Naive B cell (primary cell): ENCODE measurements around the gene GPSM3. TPM values are rescaled to one million over a fixed set of nuclear protein-coding genes. Genes with fewer than 3 reads are reported as not detected.
"Not testable (repeated sequence)": the region's sequence is repeated elsewhere in the genome, so short reads cannot be mapped to it uniquely, and the experiment has no call there.

Experiments
- ATAC-seq, 2 donors: fragments of 150-1000 bp; cut with Tn5 transposase; 2 replicates each; pipeline ENCODE4 v1.10.0; 2021; ENCODE audit warnings: low read depth in 2 of 2, mild to moderate bottlenecking in 2 of 2, moderate library complexity in 2 of 2
- DNase-seq: peaks from one replicate; pipeline ENCODE4 v3.0.0; 2022
- H3K27ac Mint-ChIP-seq, 6 donors: one replicate each; pipeline ENCODE4 v1.8.0; 2020 to 2022; ENCODE audit warnings: mild to moderate bottlenecking in 6 of 6, mixed read lengths in 6 of 6, moderate library complexity in 5 of 6, inconsistent platforms in 2 of 6
- H3K27me3 Mint-ChIP-seq, 3 donors: one replicate each; pipeline ENCODE4 v1.8.0; 2021 to 2022; ENCODE audit warnings: mixed read lengths in 3 of 3, mild to moderate bottlenecking in 1 of 3
- H3K36me3 Mint-ChIP-seq, 2 donors: one replicate each; pipeline ENCODE4 v1.8.0; 2020 to 2022; ENCODE audit warnings: mixed read lengths in 2 of 2, inconsistent platforms in 1 of 2, mild to moderate bottlenecking in 1 of 2
- H3K4me1 Mint-ChIP-seq, 3 donors: one replicate each; pipeline ENCODE4 v1.8.0; 2020 to 2022; ENCODE audit warnings: mixed read lengths in 3 of 3, inconsistent platforms in 1 of 3, mild to moderate bottlenecking in 1 of 3, moderate library complexity in 1 of 3
- H3K4me3 Mint-ChIP-seq, 8 donors: one replicate each; pipeline ENCODE4 v1.8.0; 2020 to 2022; ENCODE audit warnings: mild to moderate bottlenecking in 8 of 8, mixed read lengths in 8 of 8, moderate library complexity in 8 of 8, inconsistent platforms in 2 of 8
- H3K9me3 Mint-ChIP-seq, 7 donors: one replicate each; pipeline ENCODE4 v1.8.0; 2020 to 2022; ENCODE audit warnings: mixed read lengths in 7 of 7, mild to moderate bottlenecking in 5 of 7, inconsistent platforms in 2 of 7, moderate library complexity in 1 of 7
- polyA plus RNA-seq, 6 donors: library from polyadenylated mRNA; unstranded; fragments of 300-500 nt; fragmentation: Illumina TruSeq; gene quantifications; one replicate each; pipeline ENCODE4 v1.2.3, GENCODE V29; 2021; ENCODE audit warnings: low read depth in 6 of 6

The GPSM3 gene
- polyA plus RNA-seq, 6 donors from 2014 or later: 99.0 to 145 (median 125) TPM

DNA sequence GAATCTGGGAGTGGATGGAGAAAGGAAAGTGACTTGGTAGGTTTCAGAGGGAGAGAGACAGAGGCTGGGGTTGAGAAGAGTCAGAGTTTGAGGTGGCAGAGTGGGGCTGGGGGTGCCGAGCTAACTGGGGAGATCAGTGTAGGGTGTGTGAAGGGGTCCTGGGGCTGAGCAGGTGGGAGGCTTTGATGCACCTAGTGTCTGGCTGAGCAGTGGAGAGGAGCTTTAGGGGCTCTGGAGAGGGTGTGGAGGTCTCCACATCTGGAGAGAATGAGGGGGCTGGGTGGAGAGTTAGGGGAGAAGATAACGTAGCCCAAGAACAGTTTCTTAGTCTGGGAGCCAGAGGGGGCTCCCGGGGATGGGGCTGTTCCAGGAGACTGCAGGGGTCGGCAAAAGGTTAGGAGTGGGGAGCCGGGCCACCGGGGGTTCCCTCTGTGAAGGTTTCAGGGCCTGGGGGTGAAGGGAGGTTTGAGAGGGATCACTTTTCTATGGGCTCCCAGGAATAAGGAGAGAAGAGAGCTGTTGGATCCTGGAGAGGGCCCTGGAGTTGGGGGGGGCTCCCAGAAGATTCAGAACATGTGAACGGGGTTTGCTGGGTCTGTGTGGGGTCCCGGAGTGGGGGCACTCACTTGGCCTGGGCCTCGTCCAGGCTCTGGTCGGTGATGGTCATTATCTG, 3.2 kb downstream of the GPSM3 start:
- H3K4me3 Mint-ChIP-seq: peak overlapping the region; percentile 90 to 99 (median 94)
- ATAC-seq (no peak), DNase-seq (no peak)
- peaks cover 68 to 74% (median 72%) of the 10 kb centered on the region in 3 donors for H3K4me1 Mint-ChIP-seq
- H3K27me3 Mint-ChIP-seq: no peaks in the 10 kb centered on the region
- peaks cover 16 to 41% of the 10 kb centered on the region in 2 donors for H3K36me3 Mint-ChIP-seq
- H3K9me3 Mint-ChIP-seq: no peaks in the 10 kb centered on the region
- peak overlapping the region; percentile 81 to 100 (median 95) for H3K27ac Mint-ChIP-seq

DNA sequence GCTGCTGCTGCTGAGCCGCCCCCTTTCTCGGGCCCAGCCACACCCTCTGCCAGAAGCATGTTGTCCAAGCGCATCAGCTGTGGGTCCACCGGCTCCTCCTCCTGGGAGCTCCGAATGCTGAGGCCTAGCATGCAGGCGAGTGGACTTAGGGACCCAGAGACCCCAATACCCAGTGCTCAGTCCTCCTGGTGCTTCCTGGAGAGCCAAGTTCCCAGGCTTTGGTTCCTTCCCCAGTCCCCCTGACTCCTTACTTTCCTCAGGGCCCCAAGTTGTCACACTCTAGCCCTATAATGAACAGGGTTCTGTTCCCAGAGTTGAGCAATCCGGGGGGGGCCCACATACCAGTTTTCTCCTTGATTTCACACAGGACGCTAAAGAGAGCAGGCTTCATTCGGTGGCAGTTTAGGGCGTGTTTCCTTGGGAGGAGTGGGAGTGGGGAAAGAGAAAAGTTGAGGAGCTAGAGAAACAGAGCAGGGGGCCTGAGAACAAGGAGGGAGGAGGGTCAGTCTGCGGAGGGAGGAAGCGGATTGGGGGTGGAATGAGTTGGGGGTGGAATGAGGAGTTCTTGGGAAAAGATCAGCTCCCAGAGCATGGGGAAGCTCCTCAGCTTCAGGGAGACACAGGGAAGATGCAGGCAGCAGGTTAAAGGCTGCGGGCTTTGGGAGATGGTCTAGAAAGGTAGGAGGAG, 3.9 kb downstream of the GPSM3 start:
- DNase-seq: no peak
- Mint-ChIP-seq H3K36me3 (peaks cover 16 to 41% of the 10 kb centered on the region in 2 donors), H3K4me1 (peaks cover 61 to 70% (median 65%) of the 10 kb centered on the region in 3 donors)

DNA sequence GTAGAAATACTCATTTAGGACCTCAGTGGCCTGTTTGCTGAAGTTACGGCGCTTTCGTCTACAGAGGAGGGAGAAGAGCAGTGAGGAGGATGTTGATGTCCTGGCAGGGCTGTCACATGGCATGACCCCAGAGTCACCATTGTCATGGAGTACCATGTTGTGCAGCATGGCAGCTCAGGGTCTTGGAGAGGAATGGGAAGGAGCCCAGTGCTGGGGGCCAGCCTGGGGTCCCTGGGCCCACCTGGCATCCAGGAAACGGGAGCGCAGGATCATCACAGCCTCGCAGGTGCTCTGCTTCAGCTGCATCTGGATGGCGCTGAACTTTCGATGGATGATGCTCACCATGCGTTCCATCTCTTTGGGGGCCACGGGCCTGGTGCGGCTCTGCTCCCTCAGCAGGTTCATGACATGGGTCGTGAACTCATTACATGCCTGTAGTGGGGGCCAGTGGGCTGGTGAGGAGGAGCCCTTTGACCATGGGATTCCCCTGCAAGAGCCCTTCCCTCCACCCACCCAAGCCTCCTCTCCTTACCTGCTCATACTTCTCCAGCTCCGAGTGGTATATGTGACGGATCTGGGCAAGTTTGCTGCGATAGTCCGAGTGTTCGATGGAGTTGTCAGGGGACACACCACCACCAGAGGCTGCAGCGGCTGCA, 4.6 kb downstream of the GPSM3 start:
- H3K27me3 Mint-ChIP-seq, ATAC-seq, DNase-seq, H3K9me3 Mint-ChIP-seq: not testable (repeated sequence)
- H3K4me3 Mint-ChIP-seq: peak overlapping the region; percentile 65 to 99 (median 94)
- peak overlapping the region in 5 of 6 donors; percentile 32 to 100 (median 93) for H3K27ac Mint-ChIP-seq
- H3K4me1 Mint-ChIP-seq: peaks cover 56 to 63% (median 59%) of the 10 kb centered on the region in 3 donors
- peaks cover 16 to 41% of the 10 kb centered on the region in 2 donors for H3K36me3 Mint-ChIP-seq

More for the DNA sequence above, 3.9 kb downstream of the GPSM3 start:
- peak overlapping the region; percentile 90 to 99 (median 94) for H3K4me3 Mint-ChIP-seq
- no peak for ATAC-seq
- H3K27me3 Mint-ChIP-seq: no peaks in the 10 kb centered on the region
- no peaks in the 10 kb centered on the region for H3K9me3 Mint-ChIP-seq
- peak overlapping the region; percentile 80 to 100 (median 95) for H3K27ac Mint-ChIP-seq

DNA sequence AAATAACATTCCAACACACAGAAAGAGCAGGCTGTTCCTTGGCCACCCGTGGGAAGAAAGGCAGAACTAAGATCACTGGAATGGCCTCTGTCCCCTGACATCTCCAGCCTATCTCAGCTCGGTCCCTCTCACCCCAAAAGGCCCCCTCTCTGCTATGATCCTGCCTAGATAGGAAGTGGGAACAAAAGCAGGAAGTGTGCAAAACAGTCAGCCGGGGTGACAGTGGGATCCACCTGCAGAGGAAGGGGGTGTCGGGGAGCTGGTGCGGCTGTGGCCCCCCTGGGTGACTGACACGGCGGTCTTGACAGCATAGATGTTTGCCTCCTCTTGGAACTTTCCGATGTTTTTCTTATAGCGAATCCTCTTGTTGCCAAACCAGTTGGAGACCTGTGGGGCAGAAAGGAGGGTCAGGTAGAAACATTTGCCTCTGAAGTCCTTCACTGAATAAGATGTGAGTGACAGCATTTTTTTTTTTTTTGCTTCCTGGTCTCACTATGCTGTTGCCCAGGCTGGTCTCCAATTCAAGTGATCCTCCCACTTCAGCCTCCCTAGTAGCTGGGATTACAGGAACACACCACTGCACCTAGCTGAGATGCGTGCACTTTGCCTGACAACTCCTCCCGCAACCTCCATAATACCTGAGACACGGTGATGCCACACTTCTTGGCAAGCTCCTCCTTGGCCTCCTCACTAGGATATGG, 5.3 kb downstream of the GPSM3 start:
- ATAC-seq (no peak), DNase-seq (no peak)
- peak overlapping the region; percentile 65 to 97 (median 78) for H3K4me3 Mint-ChIP-seq
- peak overlapping the region; percentile 79 to 95 (median 91) for H3K27ac Mint-ChIP-seq
- H3K4me1 Mint-ChIP-seq: peaks cover 52 to 58% (median 55%) of the 10 kb centered on the region in 3 donors
- H3K36me3 Mint-ChIP-seq: peaks cover 16 to 35% of the 10 kb centered on the region in 2 donors
- no peaks in the 10 kb centered on the region for H3K9me3 Mint-ChIP-seq
- H3K27me3 Mint-ChIP-seq: no peaks in the 10 kb centered on the region

DNA sequence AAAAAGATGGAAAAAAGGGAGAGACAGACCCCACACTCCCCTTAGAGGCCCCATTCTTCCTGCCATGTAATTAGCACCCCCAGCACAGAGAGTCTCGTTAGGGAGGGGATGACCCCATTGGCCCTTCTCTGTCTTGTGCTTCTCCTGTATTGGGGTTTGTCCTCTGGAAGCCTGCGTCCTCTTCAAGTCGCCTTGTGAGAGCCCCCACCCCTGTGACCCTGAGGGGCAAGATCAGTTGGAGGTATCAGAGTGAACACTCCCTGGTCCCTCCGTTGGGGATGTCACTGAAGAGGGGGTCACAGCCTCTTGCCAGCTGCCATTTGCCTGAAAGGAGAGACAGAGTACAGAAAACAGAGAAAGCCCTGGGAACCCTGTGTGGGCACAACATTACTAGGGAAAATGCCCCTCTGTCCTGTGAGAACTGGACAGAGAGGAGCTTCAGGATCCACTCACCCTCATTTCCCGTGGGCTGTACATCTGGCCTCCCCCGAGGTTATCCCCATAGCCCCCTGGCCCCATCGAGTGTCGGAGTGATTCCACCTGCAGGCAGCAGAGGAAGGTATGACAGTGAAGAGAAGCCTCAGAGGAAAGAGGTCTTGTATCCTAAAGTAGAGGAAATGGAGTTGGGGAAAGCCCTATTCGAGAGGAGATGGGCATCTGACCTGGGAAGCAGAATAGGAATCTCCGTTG, 6.1 kb downstream of the GPSM3 start:
- Mint-ChIP-seq H3K4me1 (peaks cover 45 to 54% (median 52%) of the 10 kb centered on the region in 3 donors), H3K4me3 (peak overlapping the region; percentile 59 to 97 (median 75)), H3K27ac (peak overlapping the region in 5 of 6 donors; percentile 79 to 95 (median 87)), H3K36me3 (peaks cover 16 to 27% of the 10 kb centered on the region in 2 donors)
- not testable (repeated sequence) for ATAC-seq, DNase-seq, H3K27me3 Mint-ChIP-seq, H3K9me3 Mint-ChIP-seq

DNA sequence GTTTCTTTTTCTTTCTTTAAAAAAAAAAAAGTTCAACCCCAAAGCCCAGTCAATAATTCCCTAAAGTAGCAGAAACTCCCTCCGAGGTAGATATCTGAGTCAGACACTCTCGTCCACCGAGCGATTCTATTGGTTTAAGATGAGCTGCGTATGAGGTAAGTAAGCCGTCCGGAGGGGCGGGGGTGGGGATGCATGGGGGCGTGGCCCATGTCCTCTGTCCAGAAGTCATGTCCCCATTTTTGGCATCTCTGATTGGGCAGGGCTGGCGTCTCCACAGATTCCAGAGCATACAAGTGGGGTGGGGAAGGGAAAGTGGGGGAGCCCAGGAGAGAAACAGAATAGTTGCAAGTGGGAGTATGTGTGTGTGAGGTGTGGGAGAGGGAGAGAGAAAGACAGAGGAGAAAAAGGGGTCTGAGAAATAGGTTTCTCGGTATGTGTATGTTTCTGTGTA, 6.7 kb downstream of the GPSM3 start:
- not testable (repeated sequence) for ATAC-seq, H3K27me3 Mint-ChIP-seq, H3K9me3 Mint-ChIP-seq, DNase-seq
- H3K36me3 Mint-ChIP-seq: peaks cover 16 to 28% of the 10 kb centered on the region in 2 donors
- H3K4me3 Mint-ChIP-seq: peak overlapping the region in 4 of 8 donors; percentile 41 to 97 (median 66)
- peak overlapping the region in 3 of 6 donors; percentile 18 to 79 (median 24) for H3K27ac Mint-ChIP-seq
- peaks cover 45 to 55% (median 52%) of the 10 kb centered on the region in 3 donors for H3K4me1 Mint-ChIP-seq

DNA sequence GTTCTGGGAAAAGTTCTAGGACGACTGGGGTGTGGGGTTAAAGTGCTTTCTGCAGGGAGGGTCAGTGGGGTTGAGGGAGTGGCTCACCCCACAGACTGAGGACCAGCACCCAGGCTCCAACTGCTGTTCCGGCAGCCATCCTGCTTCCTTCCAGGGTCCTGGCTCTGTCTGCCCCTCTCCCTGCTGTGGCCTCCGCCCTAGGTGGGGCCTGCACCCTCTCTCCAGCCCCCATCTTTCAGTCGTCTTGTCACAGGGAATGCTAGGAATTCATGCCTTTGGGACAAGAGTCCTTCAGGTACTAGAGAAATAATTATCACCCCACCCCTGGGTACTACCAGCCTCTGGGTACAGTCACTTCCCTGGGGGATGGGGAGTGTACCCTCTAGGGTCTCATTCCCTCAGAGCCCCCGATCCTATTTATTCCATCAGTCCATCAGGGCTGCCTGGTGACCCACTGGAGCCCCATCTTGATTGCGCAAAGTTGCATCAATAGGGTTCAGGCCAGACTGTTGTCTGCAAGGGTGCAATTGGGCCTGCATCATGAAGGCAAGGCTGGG, 8.3 kb downstream of the GPSM3 start, which contains the start of gene AGER:
Gene AGER (minus strand): TSS at position 170 of the 557 bp plus-strand sequence. CDS start 31 bp downstream, at position 139.
- Mint-ChIP-seq H3K4me3 (peak within 1 kb of the TSS in 2 of 8 donors; percentile 15 to 54), H3K27me3 (no peaks in the 10 kb centered on the region), H3K36me3 (peaks cover 16 to 35% of the 10 kb centered on the region in 2 donors), H3K4me1 (peaks cover 48 to 58% (median 58%) of the 10 kb centered on the region in 3 donors), H3K27ac (peak within 1 kb of the TSS in 3 of 6 donors; percentile 31 to 82 (median 60)), H3K9me3 (no peaks in the 10 kb centered on the region)
- DNase-seq (no peak), ATAC-seq (no peak)

DNA sequence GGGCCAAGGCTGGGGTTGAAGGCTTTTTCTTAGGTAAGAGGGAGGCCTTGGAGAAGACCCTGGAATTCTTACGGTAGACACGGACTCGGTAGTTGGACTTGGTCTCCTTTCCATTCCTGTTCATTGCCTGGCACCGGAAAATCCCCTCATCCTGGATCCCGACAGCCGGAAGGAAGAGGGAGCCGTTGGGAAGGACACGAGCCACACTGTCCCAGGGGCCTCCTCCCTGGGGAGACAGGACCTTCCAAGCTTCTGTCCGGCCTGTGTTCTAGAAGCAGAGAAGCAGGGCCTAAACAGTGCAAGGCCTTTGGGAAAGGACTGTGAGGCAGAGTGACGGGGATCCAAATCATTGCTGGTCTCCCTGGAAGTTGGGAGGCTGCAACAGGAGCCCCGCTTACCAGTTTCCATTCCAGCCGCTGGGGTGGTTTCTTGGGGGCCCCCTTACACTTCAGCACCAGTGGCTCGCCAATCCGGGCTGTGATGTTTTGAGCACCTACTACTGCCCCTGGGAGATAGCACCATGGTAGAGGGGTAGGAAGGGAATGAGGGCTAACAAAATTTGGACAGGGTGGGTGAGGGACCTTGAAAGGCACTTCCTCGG, 8.9 kb downstream of the GPSM3 start:
- ATAC-seq (no peak), DNase-seq (no peak)
- Mint-ChIP-seq H3K27me3 (no peaks in the 10 kb centered on the region), H3K36me3 (peaks cover 16 to 35% of the 10 kb centered on the region in 2 donors), H3K4me3 (peak overlapping the region in 1 of 8 donors; percentile 54), H3K27ac (peak overlapping the region in 2 of 6 donors; percentile 31 to 60), H3K4me1 (peaks cover 48 to 58% (median 58%) of the 10 kb centered on the region in 3 donors), H3K9me3 (no peaks in the 10 kb centered on the region)

DNA sequence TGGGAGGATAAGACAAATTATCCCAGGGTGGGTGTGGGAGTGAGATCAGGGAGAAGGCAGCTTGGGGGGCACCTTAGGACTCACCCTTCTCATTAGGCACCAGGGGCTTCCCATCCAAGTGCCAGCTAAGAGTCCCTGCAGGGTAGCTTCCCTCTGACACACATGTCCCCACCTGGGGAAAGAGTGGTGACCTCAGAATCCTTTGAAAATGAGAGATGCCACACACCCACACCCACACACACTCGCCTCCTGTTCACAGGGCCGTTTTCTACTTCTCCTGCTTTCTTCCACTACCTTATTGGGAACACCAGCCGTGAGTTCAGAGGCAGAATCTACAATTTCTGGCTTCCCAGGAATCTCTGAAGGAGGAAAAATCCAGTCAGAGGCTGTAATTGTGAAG, 9.4 kb downstream of the GPSM3 start:
- no peaks in the 10 kb centered on the region for H3K27me3 Mint-ChIP-seq
- H3K9me3 Mint-ChIP-seq: no peaks in the 10 kb centered on the region
- H3K4me3 Mint-ChIP-seq: peak overlapping the region in 1 of 8 donors; percentile 2
- DNase-seq (no peak), ATAC-seq (no peak)
- peaks cover 16 to 35% of the 10 kb centered on the region in 2 donors for H3K36me3 Mint-ChIP-seq
- H3K4me1 Mint-ChIP-seq: peaks cover 51 to 59% (median 56%) of the 10 kb centered on the region in 3 donors
- H3K27ac Mint-ChIP-seq: peak overlapping the region in 1 of 6 donors; percentile 31

DNA sequence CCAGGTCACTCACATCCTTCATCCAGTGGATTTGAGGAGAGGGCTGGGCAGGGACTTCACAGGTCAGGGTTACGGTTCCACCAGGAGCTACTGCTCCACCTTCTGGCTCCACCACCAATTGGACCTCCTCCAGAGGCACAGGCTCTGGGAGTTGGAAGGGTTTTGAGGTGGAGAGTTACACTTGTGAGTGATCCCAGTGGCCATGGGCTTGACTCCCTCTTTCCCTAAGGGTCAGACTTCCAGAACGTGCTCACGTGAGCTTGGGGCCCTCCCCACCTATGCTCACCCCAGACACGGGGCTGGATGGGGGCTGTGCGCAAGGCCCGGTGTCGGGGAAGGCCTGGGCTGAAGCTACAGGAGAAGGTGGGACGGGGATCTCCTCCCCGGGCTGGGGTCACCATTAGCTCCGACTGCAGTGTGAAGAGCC, 9.9 kb downstream of the GPSM3 start:
- Mint-ChIP-seq H3K36me3 (peaks cover 14 to 32% of the 10 kb centered on the region in 2 donors), H3K27ac (peak overlapping the region in 1 of 6 donors; percentile 23), H3K9me3 (peaks cover 0 to 1% (median 0%) of the 10 kb centered on the region in 7 donors), H3K4me3 (peak overlapping the region in 2 of 8 donors; percentile 2 to 10), H3K4me1 (peaks cover 51 to 56% (median 54%) of the 10 kb centered on the region in 3 donors), H3K27me3 (no peaks in the 10 kb centered on the region)
- DNase-seq (no peak), ATAC-seq (no peak)

DNA sequence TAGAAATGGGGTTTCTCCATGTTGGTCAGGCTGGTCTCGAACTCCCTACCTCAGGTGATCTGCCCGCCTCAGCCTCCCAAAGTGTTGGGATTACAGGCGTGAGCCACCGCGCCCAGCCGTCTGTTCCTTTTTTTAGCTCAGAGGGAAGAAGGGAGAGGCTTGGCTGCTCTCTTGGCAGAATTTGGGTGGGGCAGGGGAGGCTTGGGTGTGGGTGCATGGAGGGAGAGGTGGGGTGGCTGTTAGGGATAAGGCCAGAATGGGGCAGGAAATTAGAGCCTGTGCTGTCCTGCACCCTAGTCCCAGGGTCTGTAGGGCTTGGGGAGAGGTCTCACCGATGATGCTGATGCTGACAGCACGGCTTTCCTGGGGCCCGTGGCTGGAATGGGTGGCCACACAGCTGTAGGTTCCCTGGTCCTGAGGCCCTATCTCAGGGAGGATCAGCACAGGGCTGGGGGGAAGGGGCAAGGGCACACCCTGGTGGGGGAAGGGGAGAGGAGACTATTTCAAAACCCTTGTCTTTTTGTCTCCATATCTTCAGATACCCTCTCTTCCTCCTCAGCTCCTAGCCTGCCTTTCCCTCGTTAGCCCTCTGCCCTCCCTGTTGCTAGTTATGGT, 10.4 kb downstream of the GPSM3 start:
- DNase-seq: no peak
- peaks cover 50 to 56% (median 54%) of the 10 kb centered on the region in 3 donors for H3K4me1 Mint-ChIP-seq
- H3K27me3 Mint-ChIP-seq: no peaks in the 10 kb centered on the region
- H3K4me3 Mint-ChIP-seq: no peak overlapping the region
- H3K9me3 Mint-ChIP-seq: peaks cover 0 to 1% (median 0%) of the 10 kb centered on the region in 7 donors
- peak overlapping the region in 2 of 6 donors; percentile 23 to 42 for H3K27ac Mint-ChIP-seq
- no peak for ATAC-seq
- H3K36me3 Mint-ChIP-seq: peaks cover 10 to 26% of the 10 kb centered on the region in 2 donors
